Panc1 (cell line): Measurements from ENCODE around the gene FBLIM1. TPM values are rescaled to one million over a fixed set of nuclear protein-coding genes. Genes with fewer than 3 reads are reported as not detected.

Source experiments
- ATAC-seq: fragments of 200-7000 bp; cut with Tn5 transposase; 2 replicates; pipeline ENCODE4 v1.9.1; 2020; ENCODE audit warnings: mild to moderate bottlenecking, moderate library complexity
- BruUV-seq: library from RNA; stranded (reverse); fragments of 400-500 nt; replicated peaks from 2 replicates; lab custom pipeline; 2021; lab: Mats Ljungman, UMichigan
- CTCF ChIA-PET: fragments of 300-600 bp; sonication (Branson Sonifier 250); formaldehyde crosslinking; loops from one replicate; lab custom pipeline; 2022; ENCODE audit warnings: antibody characterized with exemption; lab: Charles Lee
- POLR2A ChIA-PET: fragments of 300-600 bp; sonication (Branson Sonifier 250); formaldehyde crosslinking; loops from one replicate; lab custom pipeline; 2022; ENCODE audit warnings: antibody characterized with exemption; lab: Charles Lee
- DNase-seq: peaks from one replicate; pipeline ENCODE4 v3.0.0-alpha.2; 2010; ENCODE audit warnings: low read depth, low spot score
- H3K27ac ChIP-seq: 2 replicates; pipeline ENCODE4 v1.5.1; 2011; ENCODE audit warnings: mild to moderate bottlenecking, low read length, inconsistent platforms
- H3K27me3 ChIP-seq: fragments of 200-500 bp; sonication (Bioruptor generic); 2 replicates; pipeline ENCODE4 v1.6.0; 2014; ENCODE audit warnings: low read length, inconsistent platforms; ENCODE audit not compliant: control insufficient read depth, insufficient read depth
- H3K36me3 ChIP-seq: fragments of 200-500 bp; sonication (Bioruptor generic); 2 replicates; pipeline ENCODE4 v1.5.1; 2014; ENCODE audit warnings: inconsistent platforms, mild to moderate bottlenecking, low read length, moderate library complexity; ENCODE audit not compliant: control insufficient read depth, insufficient read depth
- H3K4me1 ChIP-seq: 2 replicates; pipeline ENCODE4 v1.5.1; 2011; ENCODE audit warnings: inconsistent platforms, mild to moderate bottlenecking, low read length, moderate library complexity; ENCODE audit not compliant: control insufficient read depth, insufficient read depth
- H3K4me3 ChIP-seq, 2 experiments: 2 replicates each; pipeline ENCODE4 v1.5.1; 2011 to 2012; ENCODE audit warnings: low read depth in 2 of 2, low read length in 2 of 2, mild to moderate bottlenecking in 2 of 2, inconsistent platforms in 1 of 2, moderate library complexity in 1 of 2
- H3K9me3 ChIP-seq: fragments of 200-500 bp; sonication (Bioruptor generic); 2 replicates; pipeline ENCODE4 v1.5.1; 2014; ENCODE audit warnings: low read depth, mild to moderate bottlenecking, inconsistent platforms, low read length, moderate library complexity; ENCODE audit not compliant: control insufficient read depth, insufficient read depth
- POLR2AphosphoS5 ChIP-seq: IDR thresholded peaks from 2 replicates; pipeline ENCODE4 v1.6.1; 2012; ENCODE audit warnings: mild to moderate bottlenecking, low read depth, low read length, moderate library complexity
- SIN3A ChIP-seq: IDR thresholded peaks from 2 replicates; pipeline ENCODE4 v1.6.1; 2012; ENCODE audit warnings: low read depth, mild to moderate bottlenecking, low read length, moderate library complexity, borderline replicate concordance; ENCODE audit not compliant: insufficient read depth
- TCF7L2 ChIP-seq: IDR thresholded peaks from 2 replicates; pipeline ENCODE4 v1.6.1; 2011; ENCODE audit warnings: mild to moderate bottlenecking, low read depth, low read length, inconsistent platforms
- in situ Hi-C: cut with HindIII; loops from 2 replicates; pipeline ENCODE4 v1.10.0; 2016; ENCODE audit warnings: low sequenced_read_pairs, low pct_unique_long_range_greater_than_20kb
- intact Hi-C: fragments of 100-400 bp; cut with micrococcal nuclease; formaldehyde crosslinking; loops from one replicate; pipeline ENCODE4 v1.10.0; 2022; ENCODE audit not compliant: unreplicated experiment
- total RNA-seq: library from RNA; stranded (reverse); gene quantifications from one replicate; pipeline ENCODE4 v1.2.1, GENCODE V29; 2021; ENCODE audit not compliant: unreplicated experiment
- TF ChIP-seq, protein P1 (sequence below): fragments of 450-650 bp; IDR thresholded peaks from 2 replicates; pipeline ENCODE4 v1.5.1; 2017; ENCODE audit warnings: mild to moderate bottlenecking
- TF ChIP-seq, protein P2 (sequence below), 2 experiments: IDR thresholded peaks; 2 replicates each; pipeline ENCODE4 v1.6.1; 2011 to 2012; ENCODE audit warnings: low read depth in 2 of 2, control low read depth in 1 of 2, low read length in 1 of 2, mild to moderate bottlenecking in 1 of 2, moderate library complexity in 1 of 2; ENCODE audit not compliant: insufficient read depth in 1 of 2

FBLIM1 gene
- total RNA-seq, 1 experiment from 2014 or later: 4.3 TPM

DNA sequence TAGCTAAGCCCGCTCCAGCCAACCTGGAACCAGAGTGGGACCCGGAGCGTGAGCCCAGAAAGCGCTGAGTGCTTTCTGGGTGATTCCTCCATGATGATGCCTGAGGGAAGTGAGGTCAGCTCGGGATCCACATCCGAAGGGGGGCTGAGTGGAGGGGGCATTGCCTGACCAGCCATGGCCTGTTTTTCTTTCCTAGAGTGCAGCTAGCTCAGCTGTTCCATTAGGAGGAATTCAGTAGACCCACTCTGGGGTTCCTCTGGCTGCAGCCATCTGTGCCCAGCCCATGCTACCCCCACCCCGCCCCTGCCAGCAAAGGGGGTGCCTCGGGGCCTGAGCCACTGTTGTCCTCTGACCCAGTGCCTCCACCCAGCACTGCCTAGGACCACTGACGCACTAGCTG lies 32.1 kb upstream of the FBLIM1 start:
- BruUV-seq: no TSS peak
- Histone ChIP-seq H3K4me1 (no peaks in the 10 kb centered on the region), H3K36me3 (no peaks in the 10 kb centered on the region), H3K9me3 (no peaks in the 10 kb centered on the region), H3K4me3 (no peak overlapping the region), H3K27ac (no peak overlapping the region), H3K27me3 (no peaks in the 10 kb centered on the region)
- intact Hi-C loops (no loop called here), in situ Hi-C loops (no loop called here)
- no peak for ATAC-seq
- POLR2A ChIA-PET: no interaction called here
- DNase-seq: no peak
- CTCF ChIA-PET: no interaction called here
- TF ChIP-seq, protein P1, sequence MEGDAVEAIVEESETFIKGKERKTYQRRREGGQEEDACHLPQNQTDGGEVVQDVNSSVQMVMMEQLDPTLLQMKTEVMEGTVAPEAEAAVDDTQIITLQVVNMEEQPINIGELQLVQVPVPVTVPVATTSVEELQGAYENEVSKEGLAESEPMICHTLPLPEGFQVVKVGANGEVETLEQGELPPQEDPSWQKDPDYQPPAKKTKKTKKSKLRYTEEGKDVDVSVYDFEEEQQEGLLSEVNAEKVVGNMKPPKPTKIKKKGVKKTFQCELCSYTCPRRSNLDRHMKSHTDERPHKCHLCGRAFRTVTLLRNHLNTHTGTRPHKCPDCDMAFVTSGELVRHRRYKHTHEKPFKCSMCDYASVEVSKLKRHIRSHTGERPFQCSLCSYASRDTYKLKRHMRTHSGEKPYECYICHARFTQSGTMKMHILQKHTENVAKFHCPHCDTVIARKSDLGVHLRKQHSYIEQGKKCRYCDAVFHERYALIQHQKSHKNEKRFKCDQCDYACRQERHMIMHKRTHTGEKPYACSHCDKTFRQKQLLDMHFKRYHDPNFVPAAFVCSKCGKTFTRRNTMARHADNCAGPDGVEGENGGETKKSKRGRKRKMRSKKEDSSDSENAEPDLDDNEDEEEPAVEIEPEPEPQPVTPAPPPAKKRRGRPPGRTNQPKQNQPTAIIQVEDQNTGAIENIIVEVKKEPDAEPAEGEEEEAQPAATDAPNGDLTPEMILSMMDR: no peak
- TF ChIP-seq POLR2AphosphoS5 (no peak), SIN3A (no peak), TCF7L2 (no peak)
- TF ChIP-seq, protein P2, sequence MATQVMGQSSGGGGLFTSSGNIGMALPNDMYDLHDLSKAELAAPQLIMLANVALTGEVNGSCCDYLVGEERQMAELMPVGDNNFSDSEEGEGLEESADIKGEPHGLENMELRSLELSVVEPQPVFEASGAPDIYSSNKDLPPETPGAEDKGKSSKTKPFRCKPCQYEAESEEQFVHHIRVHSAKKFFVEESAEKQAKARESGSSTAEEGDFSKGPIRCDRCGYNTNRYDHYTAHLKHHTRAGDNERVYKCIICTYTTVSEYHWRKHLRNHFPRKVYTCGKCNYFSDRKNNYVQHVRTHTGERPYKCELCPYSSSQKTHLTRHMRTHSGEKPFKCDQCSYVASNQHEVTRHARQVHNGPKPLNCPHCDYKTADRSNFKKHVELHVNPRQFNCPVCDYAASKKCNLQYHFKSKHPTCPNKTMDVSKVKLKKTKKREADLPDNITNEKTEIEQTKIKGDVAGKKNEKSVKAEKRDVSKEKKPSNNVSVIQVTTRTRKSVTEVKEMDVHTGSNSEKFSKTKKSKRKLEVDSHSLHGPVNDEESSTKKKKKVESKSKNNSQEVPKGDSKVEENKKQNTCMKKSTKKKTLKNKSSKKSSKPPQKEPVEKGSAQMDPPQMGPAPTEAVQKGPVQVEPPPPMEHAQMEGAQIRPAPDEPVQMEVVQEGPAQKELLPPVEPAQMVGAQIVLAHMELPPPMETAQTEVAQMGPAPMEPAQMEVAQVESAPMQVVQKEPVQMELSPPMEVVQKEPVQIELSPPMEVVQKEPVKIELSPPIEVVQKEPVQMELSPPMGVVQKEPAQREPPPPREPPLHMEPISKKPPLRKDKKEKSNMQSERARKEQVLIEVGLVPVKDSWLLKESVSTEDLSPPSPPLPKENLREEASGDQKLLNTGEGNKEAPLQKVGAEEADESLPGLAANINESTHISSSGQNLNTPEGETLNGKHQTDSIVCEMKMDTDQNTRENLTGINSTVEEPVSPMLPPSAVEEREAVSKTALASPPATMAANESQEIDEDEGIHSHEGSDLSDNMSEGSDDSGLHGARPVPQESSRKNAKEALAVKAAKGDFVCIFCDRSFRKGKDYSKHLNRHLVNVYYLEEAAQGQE (IDR thresholded peaks at IDR 0.05; ENCODE audit: insufficient read depth in 1 of 2, low read depth in 2 of 2, low read length in 1 of 2): no peak

DNA sequence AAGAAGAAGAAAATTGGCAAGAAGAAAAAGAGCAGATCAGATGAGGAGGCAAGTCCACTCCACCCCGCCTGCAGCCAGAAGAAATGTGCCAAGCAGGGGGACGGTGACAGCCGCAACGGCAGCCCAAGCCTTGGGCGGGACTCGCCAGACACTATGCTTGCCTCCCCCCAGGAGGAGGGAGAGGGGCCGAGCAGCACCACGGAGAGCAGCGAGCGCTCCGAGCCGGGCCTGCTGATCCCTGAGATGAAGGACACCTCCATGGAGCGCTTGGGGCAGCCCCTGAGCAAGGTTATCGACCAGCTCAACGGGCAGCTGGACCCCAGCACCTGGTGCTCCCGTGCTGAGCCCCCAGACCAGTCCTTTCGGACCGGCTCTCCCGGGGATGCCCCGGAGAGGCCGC lies 31.6 kb upstream of the FBLIM1 start:
- intact Hi-C loops: no loop called here
- CTCF ChIA-PET: no interaction called here
- ATAC-seq (no peak), DNase-seq (no peak)
- no peaks in the 10 kb centered on the region for H3K27me3 ChIP-seq
- H3K36me3 ChIP-seq: no peaks in the 10 kb centered on the region
- H3K4me3 ChIP-seq: no peak overlapping the region
- POLR2A ChIA-PET: no interaction called here
- TF ChIP-seq SIN3A: no peak
- TF ChIP-seq, protein P2 (IDR thresholded peaks at IDR 0.05; ENCODE audit: insufficient read depth in 1 of 2, low read depth in 2 of 2, low read length in 1 of 2): peak in 1 of 2 experiments; percentile 70; a peak in 2 of 4 replicates
- no peaks in the 10 kb centered on the region for H3K4me1 ChIP-seq
- H3K9me3 ChIP-seq: no peaks in the 10 kb centered on the region
- no peak overlapping the region for H3K27ac ChIP-seq
- in situ Hi-C loops: no loop called here
- BruUV-seq: no TSS peak
